ENCODE measurements around the gene HTRA3.

- TF ChIP-seq CTCF (conservative IDR thresholded peaks at IDR 0.05; ENCODE audit: low read depth, low read length) (no peak), EZH2 (IDR thresholded peaks at IDR 0.05; ENCODE audit: low read length, unreplicated experiment) (no peak), EZH2phosphoT487 (IDR thresholded peaks at IDR 0.05; ENCODE audit: borderline replicate concordance, low read length) (no peak)
Observed at GRCh38 chr4:8328866-8329559, 59.5 kb downstream of the HTRA3 start.
